Muscle layer of colon (tissue), 2 donors: Measurements from ENCODE around the gene AGAP1.

Experiments used
- H3K27ac ChIP-seq: one replicate; pipeline ENCODE4 v1.7.0; 2013; ENCODE audit warnings: low read depth, mild to moderate bottlenecking, low read length, moderate library complexity
- H3K27me3 ChIP-seq, 2 donors: one replicate each; pipeline ENCODE4 v1.7.0; 2013; ENCODE audit warnings: low read length in 2 of 2, mild to moderate bottlenecking in 2 of 2; ENCODE audit not compliant: insufficient read depth in 2 of 2, control insufficient read depth in 1 of 2
- H3K36me3 ChIP-seq: one replicate; pipeline ENCODE4 v1.7.0; 2013; ENCODE audit warnings: mild to moderate bottlenecking, low read length; ENCODE audit not compliant: insufficient read depth
- H3K4me1 ChIP-seq: one replicate; pipeline ENCODE4 v1.7.0; 2013; ENCODE audit warnings: mild to moderate bottlenecking, low read length; ENCODE audit not compliant: insufficient read depth
- H3K4me3 ChIP-seq, 2 donors: one replicate each; pipeline ENCODE4 v1.7.0; 2013; ENCODE audit warnings: low read length in 2 of 2, low read depth in 1 of 2, mild to moderate bottlenecking in 1 of 2, moderate library complexity in 1 of 2
- H3K9ac ChIP-seq: one replicate; pipeline ENCODE4 v1.7.0; 2013; ENCODE audit warnings: low read length
- H3K9me3 ChIP-seq: one replicate; pipeline ENCODE4 v1.7.0; 2013; ENCODE audit warnings: mild to moderate bottlenecking, low read length
- donor health status: abdominal sarcoma.
- donor health status: Adenocarcinoma of cecum.

Gene AGAP1

DNA sequence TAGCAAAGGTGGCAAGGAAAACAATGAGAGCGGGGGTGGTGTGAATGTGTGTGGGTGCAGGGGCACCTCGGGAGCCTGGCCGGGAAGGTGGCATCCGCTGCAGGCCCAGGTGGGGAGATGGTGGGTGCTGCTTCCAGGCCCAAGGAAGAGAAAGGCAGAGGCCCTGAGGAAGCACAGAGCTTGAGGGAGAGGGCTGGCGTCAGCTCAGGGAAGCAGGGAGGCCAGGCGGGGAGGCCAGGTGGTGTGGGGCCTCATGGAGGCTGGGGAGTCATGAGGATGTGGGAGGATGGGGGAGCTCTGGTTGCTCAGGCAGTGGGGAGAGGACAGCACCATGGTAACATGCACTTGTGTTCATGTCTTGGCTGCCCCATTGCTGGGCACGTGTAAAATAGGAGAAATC, 43.3 kb downstream of the AGAP1 start:
- Histone ChIP-seq H3K36me3 (no peaks in the 10 kb centered on the region), H3K4me1 (no peaks in the 10 kb centered on the region), H3K4me3 (no peak overlapping the region), H3K27ac (no peak overlapping the region), H3K27me3 (no peaks in the 10 kb centered on the region), H3K9me3 (no peaks in the 10 kb centered on the region), H3K9ac (no peak overlapping the region)

DNA sequence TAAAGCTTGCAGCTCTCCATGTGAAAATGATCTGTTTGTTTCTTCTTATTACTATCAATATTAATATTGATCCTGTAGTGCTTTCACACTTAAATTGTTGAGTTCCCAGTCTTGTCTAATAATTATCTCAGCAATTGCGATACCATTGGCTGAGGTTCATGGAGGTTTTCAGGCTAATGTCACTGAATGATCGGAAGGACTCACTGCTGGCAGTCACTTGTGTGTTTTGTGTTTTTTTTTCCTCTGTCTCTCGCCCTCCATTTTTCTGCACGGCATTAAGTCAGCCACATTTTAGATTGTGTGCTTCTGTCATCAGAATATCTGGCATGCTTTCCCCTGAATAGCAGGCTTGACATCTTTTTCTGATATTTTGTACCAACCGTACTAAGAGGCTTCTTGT, 43.7 kb downstream of the AGAP1 start:
- Histone ChIP-seq H3K4me3 (no peak overlapping the region), H3K27me3 (no peaks in the 10 kb centered on the region), H3K4me1 (no peaks in the 10 kb centered on the region), H3K9me3 (no peaks in the 10 kb centered on the region), H3K36me3 (no peaks in the 10 kb centered on the region), H3K9ac (no peak overlapping the region), H3K27ac (no peak overlapping the region)

DNA sequence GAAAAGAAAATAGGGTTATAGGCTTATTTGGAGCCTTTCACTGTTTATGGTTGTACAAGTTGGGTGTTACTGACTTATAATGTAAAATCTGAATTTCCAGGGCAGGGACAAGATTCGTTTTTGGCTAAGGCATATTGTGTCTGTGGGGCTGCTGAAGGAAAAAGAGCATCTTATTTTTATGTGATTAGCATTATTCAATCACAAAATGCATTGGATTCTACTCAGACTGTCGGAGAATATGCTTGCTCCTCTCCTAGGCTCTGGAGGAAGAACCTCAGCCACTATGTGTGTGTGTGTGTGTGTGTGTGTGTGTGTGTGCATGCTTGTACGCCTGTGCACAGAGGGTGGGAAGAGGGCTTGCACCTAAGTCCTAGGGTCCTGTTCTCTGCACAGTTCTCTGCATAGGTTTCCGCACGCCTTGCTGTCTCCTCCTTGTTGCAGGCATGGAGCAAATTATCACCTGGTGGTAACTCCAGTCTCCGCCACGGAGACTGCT, 44.3 kb downstream of the AGAP1 start:
- Histone ChIP-seq H3K27me3 (no peaks in the 10 kb centered on the region), H3K9ac (no peak overlapping the region), H3K4me1 (no peaks in the 10 kb centered on the region), H3K27ac (no peak overlapping the region), H3K9me3 (no peaks in the 10 kb centered on the region), H3K36me3 (no peaks in the 10 kb centered on the region), H3K4me3 (no peak overlapping the region)

DNA sequence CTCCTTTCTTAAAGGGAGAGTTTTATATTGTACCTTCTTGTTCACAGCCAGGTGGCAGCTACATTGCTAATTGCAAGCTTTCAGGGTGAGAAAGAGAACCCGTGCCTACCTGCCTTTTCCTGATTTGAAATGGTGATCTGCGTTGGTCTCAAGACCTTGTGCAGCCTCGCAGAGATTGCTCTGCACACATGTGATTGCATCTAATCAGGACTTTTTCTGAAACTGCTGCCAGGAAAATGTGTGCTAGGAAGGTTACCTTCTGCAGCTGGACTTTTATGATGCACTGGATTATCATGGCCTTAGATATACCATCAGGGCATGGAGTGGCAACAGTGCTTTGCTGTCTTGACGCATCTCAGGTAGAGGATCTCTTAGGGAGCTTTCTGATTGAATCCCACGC, 45.1 kb downstream of the AGAP1 start:
- no peak overlapping the region for H3K9ac ChIP-seq
- no peak overlapping the region for H3K27ac ChIP-seq

DNA sequence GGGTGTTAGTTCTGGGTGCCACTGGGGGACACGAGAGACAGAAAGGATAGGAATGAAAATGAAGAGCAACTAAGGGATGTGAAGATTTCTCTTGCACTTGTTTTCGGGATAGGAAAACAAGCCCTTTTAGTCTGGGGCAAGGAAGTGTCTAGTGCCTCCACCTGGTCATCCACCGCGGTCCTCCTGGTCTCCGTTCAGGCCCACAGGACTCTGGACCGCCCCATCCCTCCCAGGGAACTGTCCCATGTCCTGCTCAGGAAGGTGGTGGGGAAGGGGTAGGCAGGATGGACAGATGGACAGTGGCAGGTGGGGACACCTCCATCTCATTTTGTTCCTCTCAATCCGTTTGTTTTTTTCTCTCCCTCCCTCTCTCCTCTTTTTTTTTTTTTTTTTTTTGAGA, 45.9 kb downstream of the AGAP1 start:
- Histone ChIP-seq H3K36me3 (no peaks in the 10 kb centered on the region), H3K27ac (no peak overlapping the region), H3K4me3 (no peak overlapping the region), H3K27me3 (no peaks in the 10 kb centered on the region), H3K9me3 (no peaks in the 10 kb centered on the region), H3K4me1 (no peaks in the 10 kb centered on the region), H3K9ac (no peak overlapping the region)

More for the DNA sequence above, 45.1 kb downstream of the AGAP1 start:
- no peaks in the 10 kb centered on the region for H3K9me3 ChIP-seq
- H3K4me3 ChIP-seq, result no peak overlapping the region
- H3K36me3 ChIP-seq, result no peaks in the 10 kb centered on the region
- H3K27me3 ChIP-seq, result no peaks in the 10 kb centered on the region
- H3K4me1 ChIP-seq, result no peaks in the 10 kb centered on the region

DNA sequence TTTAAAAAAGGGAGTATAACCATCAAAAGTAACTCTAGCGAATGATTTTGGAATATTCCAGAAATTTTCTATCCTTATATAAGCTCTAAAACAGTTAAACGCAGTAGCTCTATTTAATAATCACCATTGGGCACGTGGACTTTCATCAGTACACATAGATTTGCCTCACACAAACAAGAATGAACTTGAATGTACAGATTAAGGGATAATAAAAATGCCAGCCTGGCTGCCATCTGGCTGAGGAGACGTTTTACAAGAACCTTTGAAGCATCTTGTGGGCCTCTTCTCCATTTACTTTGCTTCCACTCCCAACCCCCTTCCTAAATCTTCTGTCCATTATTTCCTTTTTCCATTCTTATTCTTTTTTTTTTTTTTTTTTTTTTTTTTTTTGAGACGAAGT, 47.2 kb downstream of the AGAP1 start:
- Histone ChIP-seq H3K9ac (no peak overlapping the region), H3K9me3 (no peaks in the 10 kb centered on the region), H3K27me3 (no peaks in the 10 kb centered on the region), H3K36me3 (no peaks in the 10 kb centered on the region), H3K4me3 (no peak overlapping the region), H3K27ac (no peak overlapping the region), H3K4me1 (no peaks in the 10 kb centered on the region)

DNA sequence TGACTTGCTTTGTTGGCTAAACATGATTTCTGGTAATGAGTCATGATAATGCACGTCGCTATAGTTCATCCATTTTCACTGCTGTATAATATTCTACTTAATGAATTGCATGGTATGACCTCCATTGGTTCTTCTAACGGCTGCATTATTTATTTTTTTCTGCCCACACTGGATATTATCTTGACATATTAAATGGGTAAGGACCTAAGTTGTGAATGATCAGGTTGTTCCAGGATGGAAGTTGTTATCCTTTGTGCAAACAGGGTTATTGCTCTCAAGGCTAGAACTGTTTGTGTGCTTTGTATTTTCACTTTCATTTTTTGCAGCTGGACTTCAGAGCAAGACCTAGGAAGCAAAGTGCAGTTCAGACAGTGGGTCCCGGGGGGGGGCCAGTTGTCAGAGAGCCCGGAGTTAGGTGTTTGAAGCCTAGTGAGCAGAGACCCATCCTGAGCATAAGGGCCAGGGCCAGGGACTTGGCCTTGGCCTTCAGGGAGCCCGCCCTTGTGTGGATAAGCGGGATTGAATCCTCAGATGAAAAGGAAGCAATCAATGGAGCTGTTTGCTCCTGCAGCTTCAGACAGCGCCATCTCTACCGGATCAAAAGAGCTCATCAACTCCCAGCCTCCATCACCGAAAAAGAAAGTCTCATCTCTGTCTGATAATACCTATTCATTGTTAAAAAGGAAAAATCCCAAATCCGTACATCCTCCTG, 48.2 kb downstream of the AGAP1 start:
- H3K27ac ChIP-seq, result no peak overlapping the region
- H3K27me3 ChIP-seq, result no peaks in the 10 kb centered on the region
- no peaks in the 10 kb centered on the region for H3K9me3 ChIP-seq
- no peak overlapping the region for H3K4me3 ChIP-seq
- no peak overlapping the region for H3K9ac ChIP-seq
- no peaks in the 10 kb centered on the region for H3K36me3 ChIP-seq
- H3K4me1 ChIP-seq, result no peaks in the 10 kb centered on the region

DNA sequence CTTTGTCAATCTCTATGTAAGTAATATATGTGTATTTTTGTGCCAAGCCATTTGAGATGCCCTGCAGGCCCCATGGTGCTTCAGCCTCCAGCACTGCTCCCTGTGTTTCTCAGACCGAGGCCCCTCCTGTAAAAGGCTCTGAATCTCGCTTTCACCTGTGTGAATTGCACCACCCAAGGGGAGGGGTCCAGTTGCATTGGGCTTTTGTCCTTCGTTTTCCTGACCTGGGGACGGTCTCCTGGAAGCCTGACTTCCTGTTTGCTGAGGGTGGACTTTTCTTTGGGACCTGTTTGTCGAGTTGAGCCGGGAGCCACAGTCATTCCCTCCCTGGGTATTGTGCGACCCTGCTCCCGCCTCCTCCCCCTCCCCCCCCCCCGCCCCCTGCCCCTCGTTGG, 48.9 kb downstream of the AGAP1 start:
- Histone ChIP-seq H3K4me3 (no peak overlapping the region), H3K27ac (no peak overlapping the region)

DNA sequence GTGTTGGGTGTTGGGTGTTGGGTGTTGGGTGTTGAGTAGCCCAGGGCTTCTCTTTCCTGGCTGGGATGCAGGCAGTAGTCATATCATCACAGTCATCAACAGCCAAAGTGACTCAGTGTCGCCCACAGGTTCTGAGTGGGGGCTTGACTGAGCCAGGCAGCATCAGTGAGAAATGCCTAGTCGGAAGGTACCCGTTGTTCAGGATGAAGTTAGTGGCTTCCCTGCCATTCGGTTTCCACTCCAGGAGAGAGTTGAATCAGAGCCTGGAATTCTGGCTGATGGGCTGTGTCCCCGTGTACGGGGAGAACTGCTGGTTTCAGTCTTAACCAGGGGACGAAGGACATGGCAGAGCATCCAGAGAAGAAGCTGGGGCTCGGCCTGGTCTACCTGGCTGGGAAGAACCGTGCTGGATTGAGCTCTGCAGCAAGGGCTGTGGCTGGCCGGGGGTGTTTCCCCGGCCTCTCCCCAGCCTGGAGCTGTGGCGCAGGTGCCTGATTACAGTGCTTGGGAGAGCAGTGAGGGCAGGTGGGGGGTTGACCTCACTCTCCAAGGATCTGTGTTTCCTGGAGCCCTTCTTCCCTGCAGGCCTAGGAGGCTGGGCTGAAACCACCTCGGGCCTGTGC, 49.4 kb downstream of the AGAP1 start:
- Histone ChIP-seq H3K36me3 (no peaks in the 10 kb centered on the region), H3K27me3 (no peaks in the 10 kb centered on the region), H3K4me1 (no peaks in the 10 kb centered on the region), H3K9me3 (no peaks in the 10 kb centered on the region), H3K4me3 (no peak overlapping the region), H3K27ac (no peak overlapping the region), H3K9ac (no peak overlapping the region)

More for the DNA sequence above, 48.9 kb downstream of the AGAP1 start:
- H3K36me3 ChIP-seq, result no peaks in the 10 kb centered on the region
- H3K4me1 ChIP-seq, result no peaks in the 10 kb centered on the region
- no peak overlapping the region for H3K9ac ChIP-seq
- H3K9me3 ChIP-seq, result no peaks in the 10 kb centered on the region
- no peaks in the 10 kb centered on the region for H3K27me3 ChIP-seq

DNA sequence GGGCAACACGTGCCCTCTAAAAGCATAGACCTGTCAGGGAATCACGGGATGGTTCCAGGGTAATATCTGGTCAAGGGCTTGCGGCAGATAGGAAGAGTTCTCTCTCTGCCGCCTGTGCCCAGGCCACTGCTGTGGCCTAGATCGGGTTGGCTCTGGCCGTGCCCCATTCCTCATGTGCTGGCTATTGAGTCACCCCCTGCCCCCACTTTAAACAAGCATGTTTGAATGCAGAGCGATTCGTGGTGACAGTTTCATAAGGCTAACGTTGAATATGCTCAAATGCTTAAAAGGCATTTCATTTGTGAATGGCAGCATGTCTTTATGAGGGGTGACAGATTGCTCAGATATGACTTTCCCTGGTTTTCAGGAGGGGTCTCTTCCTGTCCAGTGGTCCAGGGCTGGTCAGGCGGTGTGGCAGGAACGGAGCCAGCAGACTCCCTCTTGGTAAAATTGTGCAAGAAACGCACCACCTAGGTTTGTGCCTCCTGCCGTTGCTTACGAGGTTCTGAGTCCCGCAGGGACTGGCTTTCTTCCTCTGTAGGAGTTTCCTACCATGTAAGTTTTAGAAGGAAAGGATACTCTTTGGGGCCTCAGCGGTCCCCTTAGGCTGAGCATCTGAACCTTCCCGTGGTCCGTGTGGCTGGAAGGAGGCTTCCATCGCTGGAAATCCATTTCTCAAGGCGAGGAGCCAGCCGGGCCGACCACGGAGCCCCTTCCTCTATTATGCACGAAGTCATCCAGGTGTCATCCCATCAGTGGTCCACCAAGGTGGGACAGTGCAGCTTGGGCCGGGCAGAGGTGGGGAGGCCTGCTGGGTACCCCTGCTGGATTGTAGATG, 50.2 kb downstream of the AGAP1 start:
- Histone ChIP-seq H3K4me3 (no peak overlapping the region), H3K27ac (no peak overlapping the region), H3K4me1 (no peaks in the 10 kb centered on the region), H3K36me3 (no peaks in the 10 kb centered on the region), H3K9ac (no peak overlapping the region), H3K9me3 (no peaks in the 10 kb centered on the region), H3K27me3 (no peaks in the 10 kb centered on the region)

DNA sequence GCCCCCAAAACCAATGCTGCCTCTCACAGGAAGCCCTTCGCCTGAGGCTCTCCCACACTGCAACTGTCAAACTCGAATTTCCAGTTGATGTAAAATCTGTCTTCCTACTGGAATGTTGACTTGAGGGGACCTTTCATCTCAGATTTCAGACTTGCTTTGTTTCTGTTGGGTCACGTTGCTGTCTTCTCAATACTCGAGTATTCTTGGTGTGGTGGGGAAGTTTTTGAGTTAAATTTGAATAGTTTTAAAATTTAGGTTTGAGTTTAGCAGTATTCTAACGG, 50.8 kb downstream of the AGAP1 start:
- Histone ChIP-seq H3K9me3 (no peaks in the 10 kb centered on the region), H3K4me3 (no peak overlapping the region), H3K9ac (no peak overlapping the region), H3K4me1 (no peaks in the 10 kb centered on the region), H3K36me3 (no peaks in the 10 kb centered on the region), H3K27me3 (no peaks in the 10 kb centered on the region), H3K27ac (no peak overlapping the region)
